Fibroblast of pulmonary artery (primary cell): ENCODE data around the gene ALKAL2.
"Not testable (repeated sequence)": the region's sequence is repeated elsewhere in the genome, so short reads cannot be mapped to it uniquely, and the experiment has no call there.

Experiments
- DNase-seq: peaks from one replicate; pipeline ENCODE4 v3.0.0-alpha.2; 2010; ENCODE audit warnings: low read depth
- H3K4me3 ChIP-seq: replicated peaks from 2 replicates; pipeline ENCODE4 v1.5.1; 2011; ENCODE audit warnings: low read depth, mild to moderate bottlenecking, control low read depth, low read length, moderate library complexity
- TF ChIP-seq, protein P1 (sequence below): IDR thresholded peaks from 2 replicates; pipeline ENCODE4 v1.5.1; 2011; ENCODE audit warnings: mild to moderate bottlenecking, control low read depth, low read length, inconsistent platforms; ENCODE audit errors: missing control alignments

Gene ALKAL2

DNA sequence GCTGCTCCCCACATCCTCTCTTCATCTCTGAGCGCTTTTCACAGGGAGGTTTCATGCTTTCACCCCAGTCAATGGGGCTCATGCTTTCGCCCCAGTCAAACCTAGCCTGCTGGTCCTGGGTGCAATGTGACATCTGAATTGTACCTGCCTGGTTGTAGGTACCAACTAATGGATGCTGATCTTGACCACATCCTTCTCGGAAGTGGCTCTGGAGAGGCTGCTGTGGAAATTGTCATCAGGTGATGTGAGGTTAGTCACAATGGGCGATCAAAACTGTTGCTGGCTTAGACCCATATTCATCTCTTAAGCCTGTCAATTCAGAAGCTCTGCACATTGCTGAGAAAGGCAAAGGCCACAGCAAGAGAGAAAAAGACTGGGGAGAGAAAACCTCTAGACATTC lies 32.7 kb upstream of the ALKAL2 start:
- DNase-seq, result no peak
- no peak overlapping the region for H3K4me3 ChIP-seq
- TF ChIP-seq, protein P1, sequence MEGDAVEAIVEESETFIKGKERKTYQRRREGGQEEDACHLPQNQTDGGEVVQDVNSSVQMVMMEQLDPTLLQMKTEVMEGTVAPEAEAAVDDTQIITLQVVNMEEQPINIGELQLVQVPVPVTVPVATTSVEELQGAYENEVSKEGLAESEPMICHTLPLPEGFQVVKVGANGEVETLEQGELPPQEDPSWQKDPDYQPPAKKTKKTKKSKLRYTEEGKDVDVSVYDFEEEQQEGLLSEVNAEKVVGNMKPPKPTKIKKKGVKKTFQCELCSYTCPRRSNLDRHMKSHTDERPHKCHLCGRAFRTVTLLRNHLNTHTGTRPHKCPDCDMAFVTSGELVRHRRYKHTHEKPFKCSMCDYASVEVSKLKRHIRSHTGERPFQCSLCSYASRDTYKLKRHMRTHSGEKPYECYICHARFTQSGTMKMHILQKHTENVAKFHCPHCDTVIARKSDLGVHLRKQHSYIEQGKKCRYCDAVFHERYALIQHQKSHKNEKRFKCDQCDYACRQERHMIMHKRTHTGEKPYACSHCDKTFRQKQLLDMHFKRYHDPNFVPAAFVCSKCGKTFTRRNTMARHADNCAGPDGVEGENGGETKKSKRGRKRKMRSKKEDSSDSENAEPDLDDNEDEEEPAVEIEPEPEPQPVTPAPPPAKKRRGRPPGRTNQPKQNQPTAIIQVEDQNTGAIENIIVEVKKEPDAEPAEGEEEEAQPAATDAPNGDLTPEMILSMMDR, result no peak

DNA sequence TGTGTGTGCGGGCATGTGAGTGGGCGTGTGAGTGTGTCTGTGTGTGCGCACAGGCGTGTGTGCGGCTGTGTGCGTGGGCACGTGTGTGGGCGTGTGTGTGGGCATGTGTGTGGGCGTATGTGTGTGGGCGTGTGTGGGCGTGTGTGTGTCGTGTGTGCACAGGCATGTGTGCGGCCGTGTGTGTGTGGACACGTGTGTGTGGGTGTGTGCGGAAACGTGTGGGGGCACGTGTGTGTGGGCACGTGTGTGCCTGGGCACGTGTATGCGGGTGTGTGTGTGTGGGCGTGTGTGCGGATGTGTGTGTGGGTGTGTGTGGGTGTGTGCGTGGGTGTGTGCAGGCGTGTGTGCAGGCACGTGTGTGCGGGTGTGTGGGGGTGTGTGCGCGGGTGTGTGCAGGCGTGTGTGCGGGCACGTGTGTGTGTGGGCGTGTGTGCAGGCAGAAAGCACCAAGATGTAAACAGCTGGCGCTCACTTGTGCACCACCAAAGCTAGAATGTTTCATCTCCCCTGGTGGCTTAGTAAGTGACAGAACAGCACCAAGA lies 31.2 kb upstream of the ALKAL2 start:
- no peak overlapping the region for H3K4me3 ChIP-seq
- TF ChIP-seq, protein P1, result no peak
- no peak for DNase-seq

DNA sequence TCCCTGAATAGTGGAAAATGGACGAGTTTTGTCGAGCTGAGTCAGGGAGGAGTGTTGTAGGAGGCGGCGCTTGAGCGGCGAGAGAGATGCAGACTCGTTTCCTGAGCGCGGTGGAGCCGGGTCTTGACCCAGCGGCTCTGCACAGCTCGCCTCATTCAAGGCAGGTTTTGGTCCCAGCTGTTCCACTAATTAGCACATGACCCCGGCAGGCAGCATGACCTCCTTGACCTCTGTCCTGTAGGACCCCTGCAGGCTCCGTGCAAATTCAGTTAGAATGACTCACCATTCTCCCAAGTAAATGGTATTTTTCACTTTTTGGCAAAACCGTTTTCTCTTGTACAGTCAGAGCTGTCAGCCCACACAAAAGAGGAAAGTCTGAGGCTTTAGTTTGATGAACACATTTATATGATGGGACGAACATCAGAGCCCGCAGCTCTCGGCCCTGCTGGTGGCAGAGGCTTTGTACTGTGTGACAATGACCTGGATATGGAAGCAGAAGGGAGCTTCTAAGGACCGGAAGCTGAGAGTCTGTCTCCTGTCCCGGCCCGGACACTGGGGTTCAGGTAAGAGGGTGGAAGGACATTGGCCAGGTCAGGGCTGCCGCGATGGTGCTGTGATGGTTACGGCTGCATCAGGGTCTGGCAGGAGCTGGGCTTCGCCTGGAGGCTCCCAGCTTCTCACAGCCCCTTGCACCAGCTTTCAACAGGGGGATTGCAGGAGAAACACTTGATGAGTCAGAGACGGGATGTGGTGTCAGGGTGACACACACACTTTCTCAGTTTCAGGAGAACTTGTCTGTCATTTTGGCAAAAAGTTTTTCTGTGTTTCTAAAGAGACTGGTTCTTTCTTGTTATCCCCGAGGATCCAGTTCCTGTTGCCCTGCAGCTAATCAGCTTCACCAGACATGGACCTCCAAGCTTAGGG lies 29.9 kb upstream of the ALKAL2 start:
- H3K4me3 ChIP-seq, result no peak overlapping the region
- DNase-seq, result peak; percentile 11
- TF ChIP-seq, protein P1, result no peak

DNA sequence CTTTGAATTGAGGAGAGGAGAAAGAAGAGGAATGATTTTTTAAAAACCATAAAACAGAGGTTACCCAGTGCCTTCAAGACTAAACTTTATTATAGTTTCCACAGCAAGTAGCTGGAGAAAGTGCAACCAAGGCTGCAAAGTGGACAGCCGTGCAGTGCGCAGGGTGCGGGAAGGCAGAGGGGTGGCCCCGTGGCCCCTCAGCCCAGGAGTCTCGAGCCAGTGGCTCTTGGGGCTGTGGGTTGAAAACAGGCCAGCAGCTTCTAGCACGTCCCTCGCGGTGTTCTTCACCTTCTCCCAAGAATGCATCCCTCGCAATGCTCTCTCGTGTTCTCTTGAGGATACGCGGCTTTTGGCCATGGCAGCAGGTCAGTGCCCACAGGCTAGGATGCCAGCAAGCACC lies 28.5 kb upstream of the ALKAL2 start:
- DNase-seq, result no peak
- TF ChIP-seq, protein P1, result no peak

DNA sequence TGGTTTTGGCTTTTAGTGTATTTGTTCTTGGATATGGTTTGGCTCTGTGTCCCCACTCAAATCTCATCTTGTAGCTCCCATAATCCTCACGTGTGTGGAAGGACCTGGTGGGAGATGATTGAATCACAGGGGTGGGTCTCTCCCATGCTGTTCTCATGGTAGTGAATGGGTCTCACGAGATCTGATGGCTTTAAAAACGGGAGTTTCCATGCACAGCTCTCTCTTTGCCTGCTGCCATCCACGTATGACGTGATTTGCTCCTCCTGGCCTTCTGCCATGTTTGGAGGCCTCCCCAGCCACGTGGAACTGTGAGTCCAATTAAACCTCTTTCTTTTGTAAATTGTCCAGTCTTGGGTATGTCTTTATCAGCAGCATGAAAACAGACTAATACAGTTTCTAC lies 28.0 kb upstream of the ALKAL2 start:
- H3K4me3 ChIP-seq, DNase-seq: not testable (repeated sequence)

More for the DNA sequence above, 28.5 kb upstream of the ALKAL2 start:
- no peak overlapping the region for H3K4me3 ChIP-seq

DNA sequence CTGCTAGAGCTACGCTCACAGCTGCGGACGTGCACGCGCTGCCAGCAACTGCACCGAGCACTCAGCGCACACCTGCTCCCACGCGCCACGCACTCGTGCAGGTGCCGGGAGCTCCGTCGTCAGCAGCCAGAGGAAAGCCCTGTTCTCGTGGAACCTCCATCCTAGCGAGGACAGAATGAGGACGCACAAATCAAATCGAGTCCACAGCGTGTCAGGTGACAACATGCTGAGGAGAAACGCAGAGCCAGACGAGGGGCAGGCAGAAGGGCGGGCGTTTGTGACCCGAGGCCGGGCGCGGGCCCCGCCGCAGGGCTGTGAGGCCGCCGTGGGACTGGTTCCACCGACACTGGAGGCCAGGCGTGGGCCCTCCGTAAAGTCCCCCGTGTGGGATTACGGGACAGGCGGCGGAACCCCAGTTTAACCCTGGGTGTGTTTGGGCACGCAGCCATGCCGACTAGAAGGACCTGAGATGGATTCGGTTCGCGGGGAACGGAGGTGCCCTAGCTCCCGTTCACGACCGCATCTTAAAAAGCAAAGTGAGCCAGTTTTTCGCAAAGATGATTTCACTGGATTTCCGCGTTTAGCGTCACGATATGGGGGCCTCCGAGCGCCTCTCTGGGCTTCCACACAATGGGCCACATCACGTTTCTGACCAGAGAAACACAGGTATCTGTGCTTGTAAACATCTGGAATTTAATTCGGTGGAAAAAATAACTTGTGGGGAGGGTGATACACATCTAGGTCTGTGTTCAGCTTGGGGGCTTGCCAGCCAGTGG lies 26.9 kb upstream of the ALKAL2 start:
- TF ChIP-seq, protein P1, result no peak
- no peak for DNase-seq
- H3K4me3 ChIP-seq, result no peak overlapping the region

DNA sequence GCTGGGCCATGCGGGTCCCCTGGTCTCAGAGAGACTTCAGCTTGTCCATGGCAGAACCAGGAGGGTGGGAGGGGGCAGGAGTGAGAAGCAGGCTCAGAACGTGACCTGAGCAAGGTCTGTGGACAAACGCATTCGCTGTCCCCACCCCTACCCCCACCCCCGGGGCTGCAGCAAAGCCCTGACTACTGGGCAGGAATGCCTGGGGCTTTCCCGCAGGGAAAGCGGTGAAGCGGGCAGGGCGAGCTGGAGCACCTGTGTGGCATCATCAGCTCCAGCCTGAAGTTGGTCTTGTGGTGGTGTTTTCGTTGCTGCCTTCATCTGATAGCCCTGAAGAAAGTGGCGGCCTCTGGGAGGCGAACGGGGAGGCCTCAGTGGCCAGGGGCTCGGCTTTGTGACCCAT lies 26.1 kb upstream of the ALKAL2 start:
- TF ChIP-seq, protein P1, result no peak
- DNase-seq, result no peak
- no peak overlapping the region for H3K4me3 ChIP-seq
